ENCODE data around the gene SLC4A7. TPM values are rescaled to one million over a fixed set of nuclear protein-coding genes. Genes with fewer than 3 reads are reported as not detected.

SLC4A7 gene
- total and polyA plus RNA-seq, 10 of the 15 experiments (the other 5 are each of a cell fraction or from before 2014, with no cell fraction given): 4.4 to 41.4 (median 18.3) TPM

DNA sequence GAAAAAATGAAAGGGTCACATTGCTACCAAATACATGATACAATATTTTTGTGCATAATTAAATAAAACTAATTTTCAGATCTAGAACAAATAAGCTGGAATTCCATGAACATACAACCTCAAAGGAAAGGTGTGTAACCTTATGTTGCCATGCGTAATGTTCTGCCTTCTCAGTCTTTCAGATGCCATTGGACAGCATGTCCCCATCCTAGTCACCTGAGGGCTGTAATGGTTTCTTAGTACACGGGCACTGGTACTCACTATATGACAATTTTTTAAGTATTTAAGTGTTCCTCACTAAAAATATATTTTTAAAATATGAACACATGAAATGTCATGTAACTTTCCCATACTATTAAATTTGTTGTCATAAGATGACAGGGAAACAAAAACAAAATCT is 139.1 kb downstream of the SLC4A7 start (continued):
- no peak for TF ChIP-seq ASH2L (IDR thresholded peaks at IDR 0.05; ENCODE audit: borderline replicate concordance, low read depth)
- TF ChIP-seq DPF2 (IDR thresholded peaks at IDR 0.05): no peak

DNA sequence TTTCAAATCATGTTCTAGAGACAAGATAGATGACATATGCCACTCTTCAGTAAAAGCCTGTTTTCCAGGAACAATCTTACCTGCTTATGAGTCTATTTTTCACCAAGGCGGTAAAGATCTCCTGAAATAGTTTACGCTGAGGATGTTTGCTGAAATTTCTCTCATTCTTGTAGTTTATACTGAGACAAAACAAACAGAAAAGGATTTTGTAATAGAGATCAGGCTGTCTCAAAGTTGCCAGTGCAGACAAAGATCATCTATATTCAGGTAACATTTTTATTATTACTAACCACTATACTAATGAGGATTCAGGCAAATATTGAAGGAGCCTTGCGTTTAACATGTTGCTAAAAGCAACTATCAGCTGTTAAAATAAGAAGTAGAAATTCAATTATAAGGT is 140.0 kb downstream of the SLC4A7 start:
- Histone ChIP-seq H3K27me3 (replicated peaks in 1 of 2; ENCODE audit: control insufficient read depth in 2 of 2, insufficient read depth in 2 of 2, low read length in 1 of 2) (no peaks in the 10 kb centered on the region), H4K20me1 (ENCODE audit: control insufficient read depth, insufficient read depth) (no peaks in the 10 kb centered on the region), H3K9me3 (replicated peaks; ENCODE audit: control insufficient read depth, insufficient read depth, low read length) (no peaks in the 10 kb centered on the region; the same call in 2 of the 3 replicates), H3K4me3 (no peak overlapping the region), H3K36me3 (ENCODE audit: control insufficient read depth in 2 of 2, insufficient read depth in 2 of 2, low read length in 1 of 2) (no peaks in the 10 kb centered on the region), H3K27ac (ENCODE audit: control insufficient read depth, insufficient read depth) (no peak overlapping the region), H3K9ac (ENCODE audit: control insufficient read depth, insufficient read depth, low read length) (no peak overlapping the region), H2AFZ (ENCODE audit: control insufficient read depth, low read depth, low read length) (no peak overlapping the region), H3K79me2 (ENCODE audit: control insufficient read depth, insufficient read depth, low read length) (no peaks in the 10 kb centered on the region), H3K4me1 (ENCODE audit: control insufficient read depth, insufficient read depth, low read length) (no peaks in the 10 kb centered on the region), H3K4me2 (ENCODE audit: control insufficient read depth, insufficient read depth) (no peak overlapping the region)
- TF ChIP-seq RELA (IDR thresholded peaks at IDR 0.05; ENCODE audit: borderline replicate concordance, partially characterized antibody) (no peak), IRF3 (IDR thresholded peaks at IDR 0.05) (no peak), SMARCA5 (IDR thresholded peaks at IDR 0.05) (no peak), SMC3 (IDR thresholded peaks at IDR 0.05; ENCODE audit: borderline replicate concordance, low read length) (no peak), ZNF384 (IDR thresholded peaks at IDR 0.05; ENCODE audit: borderline replicate concordance, low read depth, low read length) (no peak), JUNB (IDR thresholded peaks at IDR 0.05) (no peak), MTA2 (IDR thresholded peaks at IDR 0.05; ENCODE audit: low read depth) (no peak), MEF2A (IDR thresholded peaks at IDR 0.05; ENCODE audit: insufficient read depth, low read depth, low read length) (no peak), ETV6 (conservative IDR thresholded peaks at IDR 0.05 in 1 of 2, IDR thresholded peaks at IDR 0.05 in 1 of 2; ENCODE audit: borderline replicate concordance in 1 of 2, low read depth in 1 of 2) (no peak), ZNF592 (IDR thresholded peaks at IDR 0.05) (no peak), POLR2AphosphoS2 (IDR thresholded peaks at IDR 0.05; ENCODE audit: low read depth, low read length) (no peak), SP1 (IDR thresholded peaks at IDR 0.05; ENCODE audit: low read depth, low read length) (no peak)
- intact Hi-C loops (cut with micrococcal nuclease; ENCODE audit: unreplicated experiment) (no loop called here), in situ Hi-C loops (cut with MboI) (no loop called here)
- no peak for FAIRE-seq
- ATAC-seq: no peak
- POLR2A ChIA-PET: no interaction called here
- no peak for DNase-seq (ENCODE audit: low read depth, low spot score)
- BruUV-seq (replicated peaks): no TSS peak
- WGBS (ENCODE audit: insufficient coverage, insufficient replicate concordance, low lambda C conversion rate, missing lambda C conversion rate): 90% methylated on average over 3 of the region's 3 CpGs
- RAD21 ChIA-PET (ENCODE audit: unreplicated experiment): no interaction called here
- CTCF ChIA-PET: interaction anchor here (0.9 kb wide), 1 partner anchor 10 kb away, joined by 3 read pairs; no protein-coding TSS in a partner anchor
- SMC1A ChIA-PET (ENCODE audit: uncharacterized antibody, unreplicated experiment): interaction anchor here (1.5 kb wide), 1 partner anchor 121 kb away, joined by 3 read pairs; no protein-coding TSS in a partner anchor

All from GM12878 (cell line).